HG03442 (cell line): ENCODE data around the gene GCGR.
"Not testable (repeated sequence)": the region's sequence is repeated elsewhere in the genome, so short reads cannot be mapped to it uniquely, and the experiment has no call there.

Source experiments
- ATAC-seq: cut with Tn5 transposase; IDR thresholded peaks from one replicate; pipeline ENCODE4 v1.9.1; 2021; ENCODE audit warnings: mild to moderate bottlenecking, moderate library complexity; ENCODE audit not compliant: unreplicated experiment

GCGR gene

GRCh38 chr17:81831957-81832607 is 28.1 kb downstream of the GCGR start:
- no peak for ATAC-seq

- peak; percentile 18 for ATAC-seq
Observed at GRCh38 chr17:81832608-81833159, 28.7 kb downstream of the GCGR start.

- ATAC-seq, result peak; percentile 77
Observed at GRCh38 chr17:81833160-81833920, 29.4 kb downstream of the GCGR start, which contains the start of gene MCRIP1. TSS of gene MCRIP1 (minus strand) at chr17:81833291. CDS start at chr17:81824506, 8,785 bp downstream.

- no peak for ATAC-seq
Observed at GRCh38 chr17:81833921-81834830, 30.2 kb downstream of the GCGR start.

- ATAC-seq, result no peak
Observed at GRCh38 chr17:81834831-81835267, 30.9 kb downstream of the GCGR start, which contains the start of gene PPP1R27. TSS of gene PPP1R27 (minus strand) at chr17:81835050. CDS start at chr17:81834953, 97 bp downstream.

GRCh38 chr17:81837641-81838040 is 33.7 kb downstream of the GCGR start:
- ATAC-seq, result no peak

GRCh38 chr17:81838753-81839255 is 34.9 kb downstream of the GCGR start:
- ATAC-seq, result no peak

- no peak for ATAC-seq
Observed at GRCh38 chr17:81839301-81839700, 35.4 kb downstream of the GCGR start.

- not testable (repeated sequence) for ATAC-seq
Observed at GRCh38 chr17:81840059-81840458, 36.1 kb downstream of the GCGR start.

GRCh38 chr17:81840826-81841778 is 37.2 kb downstream of the GCGR start:
- ATAC-seq, result no peak

- no peak for ATAC-seq
Observed at GRCh38 chr17:81841866-81842265, 37.9 kb downstream of the GCGR start.

GRCh38 chr17:81842378-81842724 is 38.4 kb downstream of the GCGR start:
- ATAC-seq, result no peak

GRCh38 chr17:81842725-81843504 is 39.0 kb downstream of the GCGR start:
- no peak for ATAC-seq

- no peak for ATAC-seq
Observed at GRCh38 chr17:81843713-81844326, 39.9 kb downstream of the GCGR start.

- ATAC-seq, result no peak
Observed at GRCh38 chr17:81844327-81844851, 40.4 kb downstream of the GCGR start.

GRCh38 chr17:81844887-81845286 is 40.9 kb downstream of the GCGR start:
- no peak for ATAC-seq

GRCh38 chr17:81845361-81845760 is 41.4 kb downstream of the GCGR start:
- ATAC-seq, result no peak
